H1 (cell line): Measurements from ENCODE around the gene MUSTN1. TPM values are rescaled to one million over a fixed set of nuclear protein-coding genes. Genes with fewer than 3 reads are reported as not detected.

ENCODE experiments used
- CTCF ChIA-PET: fragments of 300-600 bp; sonication (Branson Sonifier 250); formaldehyde crosslinking; loops from one replicate; lab custom pipeline; 2021; ENCODE audit not compliant: partially characterized antibody; lab: Charles Lee
- POLR2A ChIA-PET: fragments of 300-600 bp; sonication (Branson Sonifier 250); formaldehyde crosslinking; loops from one replicate; lab custom pipeline; 2021; ENCODE audit warnings: inconsistent platforms; ENCODE audit not compliant: partially characterized antibody; lab: Charles Lee
- DNase-seq, 2 experiments: peaks; one replicate each; pipeline versions ENCODE4 v3.0.0 to v3.0.0-alpha.2; 2010 to 2022; ENCODE audit warnings: low spot score in 2 of 2, low read depth in 1 of 2, mixed read lengths in 1 of 2
- FAIRE-seq: peaks from 2 replicates; lab custom pipeline; 2011; peaks lifted over from hg19 to GRCh38; lab: Jason Lieb, UNC
- H2AFZ ChIP-seq: 2 replicates; pipeline ENCODE4 v1.8.1; 2012; ENCODE audit warnings: low read length, inconsistent platforms
- H2AK5ac ChIP-seq: 2 replicates; pipeline ENCODE4 v1.6.1; 2013; ENCODE audit warnings: low read depth, low read length
- H2BK120ac ChIP-seq: replicated peaks from 2 replicates; pipeline ENCODE3; 2013; ENCODE audit warnings: low read depth, low read length, inconsistent platforms
- H2BK12ac ChIP-seq: 2 replicates; pipeline ENCODE4 v1.6.1; 2013; ENCODE audit warnings: low read depth, low read length
- H2BK15ac ChIP-seq: 2 replicates; pipeline ENCODE4 v1.6.1; 2013; ENCODE audit warnings: low read length
- H2BK20ac ChIP-seq: 2 replicates; pipeline ENCODE4 v1.6.1; 2013; ENCODE audit warnings: low read length
- H2BK5ac ChIP-seq: 2 replicates; pipeline ENCODE4 v1.6.1; 2013; ENCODE audit warnings: low read depth, low read length
- H3K14ac ChIP-seq: 2 replicates; pipeline ENCODE4 v1.6.1; 2013; ENCODE audit warnings: inconsistent platforms; ENCODE audit not compliant: insufficient read length
- H3K18ac ChIP-seq: 2 replicates; pipeline ENCODE4 v1.6.1; 2013; ENCODE audit warnings: low read length; ENCODE audit errors: extremely low read depth
- H3K23ac ChIP-seq: 2 replicates; pipeline ENCODE4 v1.6.1; 2013; ENCODE audit warnings: inconsistent platforms; ENCODE audit not compliant: insufficient read length
- H3K23me2 ChIP-seq: 2 replicates; pipeline ENCODE4 v1.6.1; 2013; ENCODE audit warnings: low read depth, low read length
- H3K27ac ChIP-seq: 2 replicates; pipeline ENCODE4 v1.6.1; 2011; ENCODE audit warnings: low read depth, low read length, inconsistent platforms
- H3K27me3 ChIP-seq, 4 experiments: replicated peaks in 1 of 4; 1 replicate in 1 of 4; 2 replicates in 3 of 4; pipeline versions ENCODE4 v1.6.1 to v1.8.1; 2011 to 2013; ENCODE audit warnings: low read length in 3 of 4, mild to moderate bottlenecking in 3 of 4, inconsistent platforms in 2 of 4, mixed read lengths in 2 of 4, moderate library complexity in 1 of 4; ENCODE audit not compliant: control insufficient read depth in 3 of 4, insufficient read depth in 3 of 4; ENCODE audit errors: extremely low read depth in 1 of 4
- H3K36me3 ChIP-seq, 4 experiments: 2 replicates each; pipeline versions ENCODE4 v1.6.1 to v1.8.1; 2011 to 2013; ENCODE audit warnings: mild to moderate bottlenecking in 4 of 4, low read length in 3 of 4, moderate library complexity in 2 of 4, control low read depth in 1 of 4, inconsistent platforms in 1 of 4; ENCODE audit not compliant: insufficient read depth in 4 of 4, control insufficient read depth in 2 of 4
- H3K4ac ChIP-seq: replicated peaks from 2 replicates; pipeline ENCODE3; 2013; ENCODE audit warnings: low read length, low read depth, mixed read lengths, inconsistent platforms; ENCODE audit not compliant: insufficient read length
- H3K4me1 ChIP-seq, 4 experiments: replicated peaks in 1 of 4; 1 replicate in 1 of 4; 2 replicates in 3 of 4; pipeline versions ENCODE4 v1.6.1 to v1.8.1; 2011 to 2013; ENCODE audit warnings: low read length in 3 of 4, inconsistent platforms in 2 of 4, mixed read lengths in 1 of 4; ENCODE audit not compliant: insufficient read depth in 4 of 4, control insufficient read depth in 3 of 4
- H3K4me2 ChIP-seq, 2 experiments: 2 replicates each; pipeline versions ENCODE4 v1.6.1 to v1.8.1; 2011 to 2013; ENCODE audit warnings: low read depth in 2 of 2, low read length in 2 of 2, control low read depth in 1 of 2, inconsistent platforms in 1 of 2, mild to moderate bottlenecking in 1 of 2; ENCODE audit not compliant: insufficient read depth in 1 of 2
- H3K4me3 ChIP-seq, 4 experiments: fragments of 200-600, 300-600 bp in 1 of 4; sonication (generic), shearing (Covaris generic), sonication (Bioruptor Twin) in 1 of 4; 2 replicates each; pipeline versions ENCODE4 v1.5.1 to v1.8.1; 2011 to 2016; ENCODE audit warnings: low read length in 4 of 4, low read depth in 3 of 4, control low read depth in 2 of 4, inconsistent platforms in 2 of 4, mild to moderate bottlenecking in 2 of 4, mixed read lengths in 1 of 4, moderate library complexity in 1 of 4; ENCODE audit not compliant: insufficient read depth in 2 of 4; ENCODE audit errors: extremely low read depth in 1 of 4
- H3K56ac ChIP-seq: replicated peaks from 2 replicates; pipeline ENCODE3; 2013; ENCODE audit warnings: low read depth, mild to moderate bottlenecking, mixed read lengths, low read length, inconsistent platforms; ENCODE audit not compliant: insufficient read length
- H3K79me1 ChIP-seq: 2 replicates; pipeline ENCODE4 v1.6.1; 2013; ENCODE audit warnings: low read depth, low read length, control low read depth
- H3K79me2 ChIP-seq, 2 experiments: 2 replicates each; pipeline versions ENCODE4 v1.6.1 to v1.8.1; 2012 to 2013; ENCODE audit warnings: low read length in 2 of 2, mild to moderate bottlenecking in 2 of 2, inconsistent platforms in 1 of 2; ENCODE audit not compliant: insufficient read depth in 2 of 2, control insufficient read depth in 1 of 2
- H3K9ac ChIP-seq, 4 experiments: replicated peaks in 1 of 4; 1 replicate in 1 of 4; 2 replicates in 3 of 4; pipeline versions ENCODE4 v1.6.1 to v1.8.1; 2011 to 2013; ENCODE audit warnings: low read depth in 3 of 4, low read length in 3 of 4, control low read depth in 2 of 4, mild to moderate bottlenecking in 2 of 4, moderate library complexity in 2 of 4, inconsistent platforms in 1 of 4; ENCODE audit errors: extremely low read depth in 1 of 4
- H3K9me3 ChIP-seq, 2 experiments: 2 replicates each; pipeline versions ENCODE4 v1.6.1 to v1.8.1; 2012 to 2013; ENCODE audit warnings: mild to moderate bottlenecking in 2 of 2, moderate library complexity in 2 of 2, control low read depth in 1 of 2, inconsistent platforms in 1 of 2, low read depth in 1 of 2, low read length in 1 of 2, mixed read lengths in 1 of 2; ENCODE audit not compliant: insufficient read depth in 2 of 2
- H4K20me1 ChIP-seq, 2 experiments: replicated peaks in 1 of 2; 2 replicates each; pipeline versions ENCODE3 to v1.8.1; 2011 to 2013; ENCODE audit warnings: inconsistent platforms in 2 of 2, low read length in 2 of 2, mild to moderate bottlenecking in 1 of 2; ENCODE audit not compliant: insufficient read depth in 2 of 2, control insufficient read depth in 1 of 2
- H4K5ac ChIP-seq: 2 replicates; pipeline ENCODE4 v1.6.1; 2013; ENCODE audit warnings: low read length, low read depth, mixed read lengths, inconsistent platforms; ENCODE audit not compliant: insufficient read length
- H4K8ac ChIP-seq: 2 replicates; pipeline ENCODE4 v1.8.0; 2013; ENCODE audit warnings: mild to moderate bottlenecking, moderate library complexity, low read length, inconsistent platforms; ENCODE audit not compliant: insufficient read depth; ENCODE audit errors: extremely low read depth
- H4K91ac ChIP-seq: replicated peaks from 2 replicates; pipeline ENCODE3; 2013; ENCODE audit warnings: low read length, mixed read lengths, inconsistent platforms; ENCODE audit not compliant: insufficient read length
- CHD1 ChIP-seq: IDR thresholded peaks from 2 replicates; pipeline ENCODE4 v1.6.1; 2012; ENCODE audit warnings: low read depth, low read length, improper control_type of control experiment
- CHD2 ChIP-seq: IDR thresholded peaks from 2 replicates; pipeline ENCODE4 v1.6.1; 2012; ENCODE audit warnings: low read length, improper control_type of control experiment
- CTBP2 ChIP-seq: IDR thresholded peaks from 2 replicates; pipeline ENCODE4 v1.7.0; 2011; ENCODE audit warnings: borderline replicate concordance, mild to moderate bottlenecking, moderate library complexity, mixed read lengths, low read length; ENCODE audit not compliant: insufficient read depth, insufficient read length
- EP300 ChIP-seq, 2 experiments: IDR thresholded peaks; 1 replicate in 1 of 2; 2 replicates in 1 of 2; pipeline ENCODE4 v1.6.1; 2011 to 2012; ENCODE audit warnings: low read depth in 2 of 2, low read length in 2 of 2, mild to moderate bottlenecking in 2 of 2, borderline replicate concordance in 1 of 2, inconsistent platforms in 1 of 2, moderate library complexity in 1 of 2
- EZH2 ChIP-seq: fragments of 200-600 bp; sonication (generic); IDR thresholded peaks from 2 replicates; pipeline ENCODE4 v1.7.1; 2012; ENCODE audit warnings: low read depth, mild to moderate bottlenecking, moderate library complexity, low read length, inconsistent platforms; ENCODE audit not compliant: severe bottlenecking
- HDAC6 ChIP-seq: IDR thresholded peaks from one replicate; pipeline ENCODE4 v1.7.1; 2012; ENCODE audit warnings: low read depth, mild to moderate bottlenecking, inconsistent platforms, low read length, moderate library complexity
- JUN ChIP-seq: IDR thresholded peaks from 2 replicates; pipeline ENCODE4 v1.6.1; 2011; ENCODE audit warnings: low read depth, mild to moderate bottlenecking, improper control_type of control experiment, low read length
- KDM5A ChIP-seq: fragments of 200-600 bp; IDR thresholded peaks from 2 replicates; pipeline ENCODE4 v1.7.1; 2012; ENCODE audit warnings: mild to moderate bottlenecking, low read length, inconsistent platforms, mixed read lengths
- MAFK ChIP-seq: IDR thresholded peaks from 2 replicates; pipeline ENCODE4 v1.6.1; 2012; ENCODE audit warnings: low read depth, mild to moderate bottlenecking, improper control_type of control experiment, low read length
- PHF8 ChIP-seq: fragments of 200-600 bp; sonication (generic); conservative IDR thresholded peaks from 2 replicates; pipeline ENCODE4 v1.7.1; 2012; ENCODE audit warnings: low read depth, mild to moderate bottlenecking, inconsistent platforms, low read length, moderate library complexity
- POLR2A ChIP-seq, 2 experiments: IDR thresholded peaks; 1 replicate in 1 of 2; 2 replicates in 1 of 2; pipeline ENCODE4 v1.6.1; 2011; ENCODE audit warnings: low read depth in 2 of 2, low read length in 2 of 2, mild to moderate bottlenecking in 2 of 2; ENCODE audit errors: control extremely low read depth in 1 of 2
- RFX5 ChIP-seq: IDR thresholded peaks from 2 replicates; pipeline ENCODE4 v1.6.1; 2011; ENCODE audit warnings: low read depth, low read length, improper control_type of control experiment, borderline replicate concordance
- SIRT6 ChIP-seq: IDR thresholded peaks from one replicate; pipeline ENCODE4 v1.7.1; 2012; ENCODE audit warnings: low read length, inconsistent platforms
- SIX5 ChIP-seq: IDR thresholded peaks from 2 replicates; pipeline ENCODE4 v1.6.1; 2011; ENCODE audit warnings: mild to moderate bottlenecking, low read depth, low read length
- SUZ12 ChIP-seq: fragments of 200-600 bp; sonication (generic); IDR thresholded peaks from 2 replicates; pipeline ENCODE4 v1.6.1; 2012; ENCODE audit warnings: mild to moderate bottlenecking, inconsistent platforms, low read length, moderate library complexity, mixed read lengths
- ZNF274 ChIP-seq: IDR thresholded peaks from 2 replicates; pipeline ENCODE4 v1.7.0; 2012; ENCODE audit warnings: low read length, borderline replicate concordance; ENCODE audit errors: extremely low read depth
- WGBS, 2 experiments: shearing (Covaris generic) in 1 of 2; methylation state at CpG; one replicate each; pipeline versions ENCODE4 v1.1.6 to v1.1.7; 2013 to 2015; ENCODE audit warnings: low lambda C conversion rate in 2 of 2, mixed read lengths in 2 of 2, inconsistent platforms in 1 of 2, low coverage in 1 of 2, missing lambda C conversion rate in 1 of 2; ENCODE audit not compliant: insufficient replicate concordance in 2 of 2, insufficient coverage in 1 of 2, insufficient read length in 1 of 2; ENCODE audit errors: extremely low coverage in 1 of 2, missing lambda C conversion rate in 1 of 2; 5-methylcytosine and 5-hydroxymethylcytosine counted together
- polyA plus RNA-seq, 7 experiments: library from polyadenylated mRNA; depleted of rRNA in 3 of 7; stranded (reverse) in 5 of 7; unstranded in 2 of 7; fragments of >200 nt in 5 of 7; fragments of 200-250 nt in 2 of 7; gene quantifications; 1 replicate in 5 of 7; 2 replicates in 1 of 7; 4 replicates in 1 of 7; pipeline versions ENCODE4 v1.2.1 to v1.2.3, GENCODE V29; 2011 to 2013; ENCODE audit warnings: missing spikeins in 2 of 7, mixed read lengths in 2 of 7
- total RNA-seq: library from RNA; stranded (reverse); fragmentation: NEBNext Ultra II Directional; extraction: Animal tissue kit (Norgen Biotek cat#: 25700); gene quantifications from 2 replicates; pipeline ENCODE4 v1.2.1, GENCODE V29; 2021

Gene MUSTN1
- total and polyA plus RNA-seq, 2 of the 8 experiments (the other 6 are each of a cell fraction or from before 2014, with no cell fraction given) = 1.1 to 2.4 TPM

DNA sequence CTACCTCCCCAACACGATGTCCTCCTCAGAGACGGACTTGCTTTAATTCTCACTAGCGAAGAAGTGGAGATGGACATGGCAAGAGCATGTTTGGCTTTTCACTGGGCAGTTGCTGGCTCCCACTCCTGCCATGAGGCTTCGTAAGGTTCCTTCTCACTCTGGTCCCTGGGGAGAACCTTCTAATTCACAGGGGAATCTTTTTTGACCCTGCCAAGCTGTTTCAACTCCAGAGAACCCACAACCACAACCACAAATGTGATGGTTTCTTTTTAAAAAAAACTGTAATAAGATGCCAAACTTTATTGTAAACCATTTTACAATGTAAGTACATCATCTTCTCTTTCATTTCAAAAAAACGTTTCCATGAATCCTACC is 1.6 kb upstream of the MUSTN1 start:
- Histone ChIP-seq H2AFZ (no peak overlapping the region), H3K79me1 (no peaks in the 10 kb centered on the region), H2BK20ac (no peak overlapping the region), H3K23ac (no peak overlapping the region), H2BK15ac (no peak overlapping the region), H3K4me3 (no peak overlapping the region), H4K91ac (no peak overlapping the region), H3K14ac (no peak overlapping the region), H3K4me2 (no peak overlapping the region), H4K8ac (no peak overlapping the region), H3K56ac (no peak overlapping the region), H3K23me2 (no peaks in the 10 kb centered on the region), H4K20me1 (peaks cover 0 to 5% of the 10 kb centered on the region in 2 experiments), H4K5ac (no peak overlapping the region), H3K9me3 (no peaks in the 10 kb centered on the region), H3K9ac (no peak overlapping the region), H3K36me3 (no peaks in the 10 kb centered on the region; a peak in 2 of 8 replicates), H2BK5ac (no peak overlapping the region), H3K27ac (no peak overlapping the region), H3K79me2 (no peaks in the 10 kb centered on the region), H3K27me3 (no peaks in the 10 kb centered on the region), H2BK120ac (no peak overlapping the region), H3K4me1 (peaks cover 0 to 10% (median 2%) of the 10 kb centered on the region in 4 experiments; a peak in 3 of 7 replicates), H2AK5ac (no peak overlapping the region), H3K18ac (no peak overlapping the region), H3K4ac (no peak overlapping the region), H2BK12ac (no peak overlapping the region)
- DNase-seq (no peak), FAIRE-seq (no peak)
- 94% methylated on average over 5 of the region's 5 CpGs; no CpG with 5 or more reads in 1 of the 2 experiments for WGBS, 2 experiments
- POLR2A ChIA-PET = no interaction called here
- CTCF ChIA-PET = interaction anchor here (0.8 to 6.5 kb wide), 4 partner anchors 9 to 36 kb away, joined by 3 to 73 read pairs (median 28); no protein-coding TSS in a partner anchor
- TF ChIP-seq EP300 (IDR thresholded peaks at IDR 0.05; ENCODE audit: borderline replicate concordance in 1 of 2, low read depth in 2 of 2, low read length in 2 of 2) (no peak), PHF8 (no peak), EZH2 (no peak), KDM5A (no peak), ZNF274 (no peak), JUN (no peak), CHD1 (no peak), POLR2A (IDR thresholded peaks at IDR 0.05; ENCODE audit: control extremely low read depth in 1 of 2, low read depth in 2 of 2, low read length in 2 of 2) (no peak), MAFK (no peak), SUZ12 (no peak), SIRT6 (no peak), CHD2 (no peak), SIX5 (no peak), HDAC6 (no peak), RFX5 (no peak), CTBP2 (no peak)
